ENCODE measurements around the gene DNAJC22.

The DNAJC22 gene

DNA sequence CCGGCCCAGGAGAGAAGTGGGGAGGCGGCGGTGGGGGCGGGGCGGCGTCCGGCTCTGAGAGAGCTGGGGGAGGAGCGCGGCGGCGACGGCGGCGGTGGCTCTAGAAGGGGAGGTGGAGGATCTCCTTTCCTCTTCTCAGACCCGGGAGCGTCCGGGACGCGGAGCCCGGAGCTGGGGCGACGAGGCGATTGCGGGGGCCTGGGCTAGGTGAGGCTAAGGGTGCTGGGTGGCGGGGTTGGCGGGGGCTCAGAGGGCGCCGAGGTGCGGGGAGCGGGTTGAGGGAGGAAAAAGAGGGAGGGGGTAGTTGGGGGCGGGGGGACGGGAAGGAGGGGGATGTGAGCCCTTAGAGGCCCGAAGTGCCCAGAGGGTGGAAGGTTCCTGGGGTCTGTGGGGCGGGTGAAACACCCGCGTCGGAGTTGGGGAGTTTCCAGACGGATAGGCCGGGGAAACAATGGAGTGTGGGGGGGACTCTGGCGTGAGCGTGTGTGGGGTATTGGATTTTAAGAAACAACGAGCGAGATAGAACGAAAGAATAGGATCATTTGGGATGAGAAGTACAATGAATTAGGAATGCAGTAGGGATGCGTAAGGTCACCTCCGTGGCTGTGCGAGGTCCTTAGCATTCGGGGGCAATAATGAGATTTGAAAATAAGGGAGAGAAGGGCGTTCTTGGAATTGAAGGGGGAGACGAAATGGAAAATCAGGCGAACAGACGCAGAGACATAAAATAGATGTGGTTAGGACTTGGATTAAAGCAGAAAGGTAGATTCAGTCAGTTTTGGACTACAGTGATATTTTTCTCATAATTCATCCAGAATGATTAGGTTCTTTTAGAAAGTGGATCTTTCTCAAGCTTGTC lies 20.9 kb downstream of the DNAJC22 start, which contains the start of gene SPATS2:
TSS of gene SPATS2 (plus strand) at position 82 of the 859 bp plus-strand sequence. CDS start 93,551 bp downstream, outside the sequence.
- Histone ChIP-seq H3K79me2 (ENCODE audit: insufficient read depth, low read length) (peaks cover 42% of the 10 kb centered on the region), H3K9ac (ENCODE audit: low read length) (peak within 1 kb of the TSS; percentile 98), H3K9me2 (ENCODE audit: low read depth, low read length) (no peaks in the 10 kb centered on the region), H3K4me1 (ENCODE audit: insufficient read depth, low read length, severe bottlenecking) (peaks cover 30% of the 10 kb centered on the region), H3K27me3 (ENCODE audit: insufficient read depth, low read length) (no peaks in the 10 kb centered on the region), H4K20me1 (ENCODE audit: insufficient read depth, low read length) (no peaks in the 10 kb centered on the region), H3K4me3 (ENCODE audit: low read depth, low read length, poor library complexity, severe bottlenecking) (peak within 1 kb of the TSS; percentile 84), H3K9me3 (ENCODE audit: low read length) (no peaks in the 10 kb centered on the region), H2AFZ (ENCODE audit: low read length) (peak within 1 kb of the TSS; percentile 70; the same call in 1 of the 2 replicates), H3K36me3 (ENCODE audit: insufficient read depth, low read length) (peaks cover 9% of the 10 kb centered on the region; the same call in 1 of the 2 replicates), H3K27ac (ENCODE audit: low read depth, low read length, poor library complexity, severe bottlenecking) (peak within 1 kb of the TSS; percentile 84), H3F3A (ENCODE audit: insufficient read depth, low read length) (no peaks in the 10 kb centered on the region), H3K4me2 (ENCODE audit: low read length) (peak within 1 kb of the TSS; percentile 81)
- TF ChIP-seq EZH2 (IDR thresholded peaks at IDR 0.05; ENCODE audit: borderline replicate concordance, low read length) = no peak
- TF ChIP-seq, protein P1, sequence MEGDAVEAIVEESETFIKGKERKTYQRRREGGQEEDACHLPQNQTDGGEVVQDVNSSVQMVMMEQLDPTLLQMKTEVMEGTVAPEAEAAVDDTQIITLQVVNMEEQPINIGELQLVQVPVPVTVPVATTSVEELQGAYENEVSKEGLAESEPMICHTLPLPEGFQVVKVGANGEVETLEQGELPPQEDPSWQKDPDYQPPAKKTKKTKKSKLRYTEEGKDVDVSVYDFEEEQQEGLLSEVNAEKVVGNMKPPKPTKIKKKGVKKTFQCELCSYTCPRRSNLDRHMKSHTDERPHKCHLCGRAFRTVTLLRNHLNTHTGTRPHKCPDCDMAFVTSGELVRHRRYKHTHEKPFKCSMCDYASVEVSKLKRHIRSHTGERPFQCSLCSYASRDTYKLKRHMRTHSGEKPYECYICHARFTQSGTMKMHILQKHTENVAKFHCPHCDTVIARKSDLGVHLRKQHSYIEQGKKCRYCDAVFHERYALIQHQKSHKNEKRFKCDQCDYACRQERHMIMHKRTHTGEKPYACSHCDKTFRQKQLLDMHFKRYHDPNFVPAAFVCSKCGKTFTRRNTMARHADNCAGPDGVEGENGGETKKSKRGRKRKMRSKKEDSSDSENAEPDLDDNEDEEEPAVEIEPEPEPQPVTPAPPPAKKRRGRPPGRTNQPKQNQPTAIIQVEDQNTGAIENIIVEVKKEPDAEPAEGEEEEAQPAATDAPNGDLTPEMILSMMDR (IDR thresholded peaks at IDR 0.05; ENCODE audit: low read length) = no peak

DNA sequence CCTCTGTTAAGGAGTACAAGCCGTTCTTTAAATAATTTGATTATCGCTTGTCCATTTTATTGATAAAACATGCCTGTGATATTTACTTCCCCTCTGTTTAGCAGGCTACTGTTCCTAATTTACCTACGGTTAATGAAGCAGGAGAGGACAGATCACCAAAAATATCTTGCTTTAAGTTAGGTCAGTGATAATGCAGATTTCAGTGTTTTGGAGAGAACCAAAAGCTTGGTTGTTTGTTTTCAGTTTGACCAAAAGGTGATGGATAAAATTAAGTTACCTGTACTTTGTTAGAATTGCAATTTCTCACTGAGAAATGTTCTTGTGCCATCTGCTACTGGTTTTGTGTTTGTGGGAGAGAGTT lies 21.5 kb downstream of the DNAJC22 start:
- Histone ChIP-seq H3K4me3 (ENCODE audit: low read depth, low read length, poor library complexity, severe bottlenecking) (peak overlapping the region; percentile 84), H3K9me3 (ENCODE audit: low read length) (no peaks in the 10 kb centered on the region), H4K20me1 (ENCODE audit: insufficient read depth, low read length) (no peaks in the 10 kb centered on the region), H3K9ac (ENCODE audit: low read length) (peak overlapping the region; percentile 98), H2AFZ (ENCODE audit: low read length) (no peak overlapping the region), H3K4me1 (ENCODE audit: insufficient read depth, low read length, severe bottlenecking) (peaks cover 30% of the 10 kb centered on the region), H3K36me3 (ENCODE audit: insufficient read depth, low read length) (peaks cover 10% of the 10 kb centered on the region; the same call in 1 of the 2 replicates), H3K9me2 (ENCODE audit: low read depth, low read length) (no peaks in the 10 kb centered on the region), H3F3A (ENCODE audit: insufficient read depth, low read length) (no peaks in the 10 kb centered on the region), H3K27ac (ENCODE audit: low read depth, low read length, poor library complexity, severe bottlenecking) (peak overlapping the region; percentile 77), H3K27me3 (ENCODE audit: insufficient read depth, low read length) (no peaks in the 10 kb centered on the region), H3K79me2 (ENCODE audit: insufficient read depth, low read length) (peaks cover 43% of the 10 kb centered on the region), H3K4me2 (ENCODE audit: low read length) (peak overlapping the region; percentile 81)
- TF ChIP-seq, protein P1 (IDR thresholded peaks at IDR 0.05; ENCODE audit: low read length) = no peak
- TF ChIP-seq EZH2 (IDR thresholded peaks at IDR 0.05; ENCODE audit: borderline replicate concordance, low read length) = no peak

DNA sequence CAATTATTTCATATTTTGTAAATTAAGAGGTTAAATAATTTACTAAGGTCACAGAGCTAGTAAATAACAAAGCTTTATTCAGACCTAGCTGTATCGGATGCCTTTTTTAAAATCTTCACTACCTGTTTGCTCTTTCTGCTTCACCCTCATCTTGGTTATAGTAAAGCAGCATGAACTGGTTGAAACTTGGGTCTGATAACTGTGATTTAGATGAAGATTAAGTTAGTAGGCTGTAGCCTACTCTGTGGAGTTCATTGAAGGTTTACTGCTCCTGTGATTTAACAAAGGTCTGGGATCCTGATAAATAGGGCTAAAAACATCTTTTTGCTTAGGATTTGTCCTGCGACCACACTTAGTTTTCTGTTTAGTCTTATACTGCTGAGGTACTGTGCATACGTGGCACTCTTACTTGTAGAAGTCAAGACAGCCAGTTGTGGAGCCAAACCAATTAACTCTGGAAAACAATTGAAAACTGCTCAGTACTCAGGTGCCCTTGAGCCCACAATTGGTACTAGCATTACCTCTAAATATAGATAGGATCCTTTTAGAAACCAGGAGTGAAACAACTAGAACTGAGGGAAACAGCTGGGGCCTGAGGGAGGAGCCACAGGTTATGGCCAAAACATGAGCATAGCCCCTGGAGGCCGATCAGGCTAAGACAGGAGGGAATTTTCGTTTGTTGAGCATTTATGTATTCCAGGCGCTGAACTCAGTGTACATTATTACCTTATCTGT lies 22.9 kb downstream of the DNAJC22 start:
- Histone ChIP-seq H3K36me3 (ENCODE audit: insufficient read depth, low read length) (peaks cover 10% of the 10 kb centered on the region; the same call in 1 of the 2 replicates), H3K9me3 (ENCODE audit: low read length) (no peaks in the 10 kb centered on the region), H3K4me1 (ENCODE audit: insufficient read depth, low read length, severe bottlenecking) (peaks cover 30% of the 10 kb centered on the region), H3K9ac (ENCODE audit: low read length) (peak overlapping the region; percentile 98; the same call in 1 of the 2 replicates), H3K27me3 (ENCODE audit: insufficient read depth, low read length) (no peaks in the 10 kb centered on the region), H3K9me2 (ENCODE audit: low read depth, low read length) (no peaks in the 10 kb centered on the region), H3K79me2 (ENCODE audit: insufficient read depth, low read length) (peaks cover 43% of the 10 kb centered on the region), H3K4me2 (ENCODE audit: low read length) (peak overlapping the region; percentile 81), H3K4me3 (ENCODE audit: low read depth, low read length, poor library complexity, severe bottlenecking) (peak overlapping the region; percentile 84), H4K20me1 (ENCODE audit: insufficient read depth, low read length) (no peaks in the 10 kb centered on the region), H2AFZ (ENCODE audit: low read length) (no peak overlapping the region), H3K27ac (ENCODE audit: low read depth, low read length, poor library complexity, severe bottlenecking) (peak overlapping the region; percentile 77), H3F3A (ENCODE audit: insufficient read depth, low read length) (no peaks in the 10 kb centered on the region)
- no peak for TF ChIP-seq EZH2 (IDR thresholded peaks at IDR 0.05; ENCODE audit: borderline replicate concordance, low read length)
- TF ChIP-seq, protein P1 (IDR thresholded peaks at IDR 0.05; ENCODE audit: low read length) = peak; percentile 49

All from OCI-LY1 (cell line).